ENCODE results near the gene DAPP1.

GRCh38 chr4:99827857-99828256, 11.2 kb downstream of the DAPP1 start:
- TF ChIP-seq MAX (IDR thresholded peaks at IDR 0.05) (no peak), CEBPB (IDR thresholded peaks at IDR 0.05) (no peak), TAF1 (IDR thresholded peaks at IDR 0.05; ENCODE audit: low read depth) (no peak)
